SK-N-SH (cell line): ENCODE results near the gene FAM78A. TPM values are rescaled to one million over a fixed set of nuclear protein-coding genes. Genes with fewer than 3 reads are reported as not detected.
"Not testable (repeated sequence)": the region's sequence is repeated elsewhere in the genome, so short reads cannot be mapped to it uniquely, and the experiment has no call there.

Experiments
- CTCF ChIA-PET: fragments of 300-600, 350-600 bp; formaldehyde crosslinking; extraction: SDS; loops from one replicate; lab custom pipeline; 2021; lab: Yijun Ruan, JAX
- POLR2A ChIA-PET: fragments of 350-600 bp; sonication (Branson Sonifier 250); formaldehyde crosslinking; extraction: SDS; loops from one replicate; lab custom pipeline; 2020; ENCODE audit warnings: antibody characterized with exemption, inconsistent platforms; lab: Yijun Ruan, JAX
- DNase-seq: peaks from one replicate; pipeline ENCODE4 v3.0.0; 2012
- H2AFZ ChIP-seq: fragments of 200-600 bp; sonication (generic); 2 replicates; pipeline ENCODE4 v1.8.1; 2016; ENCODE audit warnings: antibody characterized with exemption, mild to moderate bottlenecking, low read depth
- H3F3A ChIP-seq: fragments of 200-600 bp; sonication (generic); replicated peaks from 2 replicates; pipeline ENCODE3; 2016; ENCODE audit warnings: antibody characterized with exemption, mild to moderate bottlenecking; ENCODE audit not compliant: insufficient read depth
- H3K27ac ChIP-seq, 2 experiments: fragments of 200-500 bp in 1 of 2; fragments of 200-600 bp in 1 of 2; sonication (Bioruptor generic) in 1 of 2; sonication (generic), shearing (Covaris generic) in 1 of 2; 2 replicates each; pipeline versions ENCODE4 v1.5.1 to v1.6.1; 2014 to 2016; ENCODE audit warnings: low read depth in 2 of 2, inconsistent platforms in 1 of 2, low read length in 1 of 2, mild to moderate bottlenecking in 1 of 2, mixed read lengths in 1 of 2
- H3K27me3 ChIP-seq: fragments of 200-600 bp; sonication (generic), shearing (Covaris generic); 2 replicates; pipeline ENCODE4 v1.6.1; 2016; ENCODE audit warnings: mixed run types; ENCODE audit not compliant: insufficient read depth
- H3K36me3 ChIP-seq, 2 experiments: fragments of 200-500 bp in 1 of 2; fragments of 200-600 bp in 1 of 2; sonication (Bioruptor generic) in 1 of 2; sonication (generic) in 1 of 2; replicated peaks in 1 of 2; 2 replicates each; pipeline versions ENCODE3 to v1.5.1; 2014 to 2016; ENCODE audit warnings: low read length in 1 of 2, mild to moderate bottlenecking in 1 of 2; ENCODE audit not compliant: insufficient read depth in 2 of 2, control insufficient read depth in 1 of 2
- H3K4me1 ChIP-seq, 2 experiments: fragments of 200-500 bp in 1 of 2; fragments of 200-600 bp in 1 of 2; sonication (Bioruptor generic) in 1 of 2; sonication (generic), shearing (Covaris generic) in 1 of 2; 2 replicates each; pipeline versions ENCODE4 v1.5.1 to v1.6.1; 2014 to 2016; ENCODE audit warnings: low read depth in 1 of 2, low read length in 1 of 2, mixed run types in 1 of 2; ENCODE audit not compliant: insufficient read depth in 2 of 2, control insufficient read depth in 1 of 2
- H3K4me2 ChIP-seq: fragments of 200-600 bp; sonication (generic), shearing (Covaris generic); 2 replicates; pipeline ENCODE4 v1.6.1; 2017; ENCODE audit warnings: mixed run types
- H3K4me3 ChIP-seq, 2 experiments: fragments of 200-500 bp in 1 of 2; fragments of 200-600 bp in 1 of 2; sonication (Bioruptor generic) in 1 of 2; sonication (generic), shearing (Covaris generic) in 1 of 2; 2 replicates each; pipeline versions ENCODE4 v1.5.1 to v1.8.1; 2014 to 2016; ENCODE audit warnings: low read depth in 2 of 2, inconsistent platforms in 1 of 2, low read length in 1 of 2, mild to moderate bottlenecking in 1 of 2, mixed read lengths in 1 of 2, moderate library complexity in 1 of 2
- H3K79me2 ChIP-seq: fragments of 200-600 bp; sonication (generic); 2 replicates; pipeline ENCODE4 v1.8.1; 2017; ENCODE audit warnings: mild to moderate bottlenecking; ENCODE audit not compliant: insufficient read depth
- H3K9ac ChIP-seq: fragments of 200-600 bp; sonication (generic); 2 replicates; pipeline ENCODE4 v1.6.1; 2017; ENCODE audit warnings: mixed run types
- H3K9me2 ChIP-seq: fragments of 200-600 bp; sonication (generic); 2 replicates; pipeline ENCODE4 v1.6.1; 2017; ENCODE audit warnings: mixed run types
- H3K9me3 ChIP-seq: fragments of 200-600 bp; sonication (generic); 2 replicates; pipeline ENCODE4 v1.6.1; 2017; ENCODE audit warnings: mixed run types, mild to moderate bottlenecking, moderate library complexity
- H4K20me1 ChIP-seq: fragments of 200-600 bp; sonication (generic); 2 replicates; pipeline ENCODE4 v1.6.1; 2017; ENCODE audit warnings: mild to moderate bottlenecking, mixed run types; ENCODE audit not compliant: insufficient read depth
- CHD2 ChIP-seq: fragments of 150-350 bp; IDR thresholded peaks from 2 replicates; pipeline ENCODE4 v1.6.1; 2018; ENCODE audit warnings: low read length; ENCODE audit not compliant: partially characterized antibody
- GABPA ChIP-seq: IDR thresholded peaks from 2 replicates; pipeline ENCODE4 v1.4.0; 2012; ENCODE audit warnings: low read depth, mild to moderate bottlenecking
- GATA2 ChIP-seq: sonication (generic); formaldehyde crosslinking; IDR thresholded peaks from 2 replicates; pipeline ENCODE4 v1.5.0; 2020; ENCODE audit warnings: mild to moderate bottlenecking, missing genetic modification reagents
- RXRA ChIP-seq: IDR thresholded peaks from 2 replicates; pipeline ENCODE4 v1.4.0; 2012; ENCODE audit warnings: low read depth, mild to moderate bottlenecking, borderline replicate concordance
- SIN3A ChIP-seq: IDR thresholded peaks from 2 replicates; pipeline ENCODE4 v1.6.1; 2012; ENCODE audit warnings: low read depth, mild to moderate bottlenecking, low read length, moderate library complexity, borderline replicate concordance
- TAF1 ChIP-seq: IDR thresholded peaks from 2 replicates; pipeline ENCODE4 v1.6.1; 2012; ENCODE audit warnings: low read depth, mild to moderate bottlenecking, low read length, moderate library complexity, borderline replicate concordance
- TCF12 ChIP-seq: IDR thresholded peaks from 2 replicates; pipeline ENCODE4 v1.4.0; 2012
- YY1 ChIP-seq: IDR thresholded peaks from 2 replicates; pipeline ENCODE4 v1.4.0; 2012; ENCODE audit warnings: low read depth, mild to moderate bottlenecking
- WGBS: methylation state at CpG from one replicate; pipeline ENCODE4 v1.1.6; 2017; ENCODE audit warnings: low lambda C conversion rate; 5-methylcytosine and 5-hydroxymethylcytosine counted together
- polyA plus RNA-seq, 3 experiments: library from polyadenylated mRNA; depleted of rRNA; stranded (reverse); fragments of >200 nt; gene quantifications; 2 replicates each; pipeline ENCODE4 v1.2.3, GENCODE V29; 2012
- TF ChIP-seq, protein P1 (sequence below): fragments of 150-350 bp; IDR thresholded peaks from 2 replicates; pipeline ENCODE4 v1.6.1; 2017; ENCODE audit warnings: antibody characterized with exemption, low read length, low read depth, borderline replicate concordance
- TF ChIP-seq, protein P2 (sequence below): fragments of 150-350 bp; IDR thresholded peaks from 2 replicates; pipeline ENCODE4 v1.6.1; 2016; ENCODE audit warnings: mild to moderate bottlenecking, low read depth, low read length
- TF ChIP-seq, protein P3 (sequence below): IDR thresholded peaks from 2 replicates; pipeline ENCODE4; 2012

FAM78A gene
- polyA plus RNA-seq, 1 of the 3 experiments (the other 2 are of a cell fraction), result 1.0 TPM

DNA sequence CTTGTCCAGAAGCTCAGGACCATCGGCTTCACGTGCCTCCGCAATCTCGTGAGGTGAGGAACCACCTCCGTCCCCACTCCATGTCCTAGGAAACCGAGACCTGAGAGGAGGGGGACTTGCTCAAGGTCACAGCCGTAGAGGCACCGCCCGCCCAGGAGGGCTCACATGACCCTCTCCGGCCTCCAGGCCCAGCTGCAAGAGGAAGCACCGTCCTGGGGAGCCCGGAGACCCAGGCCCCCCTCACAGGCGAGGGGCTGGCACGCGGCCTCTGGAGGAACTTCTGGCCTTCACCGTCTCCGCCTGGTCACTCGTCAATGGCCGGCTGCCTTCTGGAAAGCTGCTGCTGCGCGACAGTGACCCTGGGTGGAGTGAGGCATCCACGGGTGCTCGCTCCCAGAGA, 24.2 kb downstream of the FAM78A start (continued):
- TF ChIP-seq RXRA, result no peak
- TF ChIP-seq SIN3A, result no peak

DNA sequence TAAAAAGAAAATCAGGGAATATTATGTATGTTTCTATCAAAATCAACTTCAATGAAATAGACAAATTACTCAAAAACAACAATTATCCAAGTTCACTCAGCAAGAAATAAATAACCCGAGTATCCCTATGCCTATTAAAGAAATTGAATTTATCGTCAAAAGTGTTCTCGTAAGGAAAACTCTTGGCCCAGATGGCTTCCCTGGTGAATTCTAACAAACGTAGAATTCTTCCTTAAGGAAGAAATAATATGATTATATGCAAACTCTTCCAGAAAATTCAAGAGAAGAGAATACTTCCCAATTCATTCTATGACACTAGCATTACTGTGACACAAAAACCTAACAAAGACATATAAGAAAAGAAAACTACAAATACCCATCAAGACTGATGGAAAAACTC, 29.7 kb downstream of the FAM78A start:
- Histone ChIP-seq H3K9ac (no peak overlapping the region), H3K4me1 (no peaks in the 10 kb centered on the region), H3F3A (no peaks in the 10 kb centered on the region), H3K9me2 (no peaks in the 10 kb centered on the region), H3K4me2 (no peak overlapping the region), H3K9me3 (no peaks in the 10 kb centered on the region), H3K4me3 (no peak overlapping the region), H2AFZ (no peak overlapping the region), H3K79me2 (no peaks in the 10 kb centered on the region), H3K36me3 (no peaks in the 10 kb centered on the region), H3K27ac (no peak overlapping the region), H4K20me1 (no peaks in the 10 kb centered on the region), H3K27me3 (no peaks in the 10 kb centered on the region)
- WGBS, result 76% methylated on average over 4 of the region's 4 CpGs
- TF ChIP-seq, protein P1, sequence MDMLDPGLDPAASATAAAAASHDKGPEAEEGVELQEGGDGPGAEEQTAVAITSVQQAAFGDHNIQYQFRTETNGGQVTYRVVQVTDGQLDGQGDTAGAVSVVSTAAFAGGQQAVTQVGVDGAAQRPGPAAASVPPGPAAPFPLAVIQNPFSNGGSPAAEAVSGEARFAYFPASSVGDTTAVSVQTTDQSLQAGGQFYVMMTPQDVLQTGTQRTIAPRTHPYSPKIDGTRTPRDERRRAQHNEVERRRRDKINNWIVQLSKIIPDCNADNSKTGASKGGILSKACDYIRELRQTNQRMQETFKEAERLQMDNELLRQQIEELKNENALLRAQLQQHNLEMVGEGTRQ, result no peak
- TF ChIP-seq GABPA (no peak), YY1 (no peak), TCF12 (no peak), CHD2 (no peak), GATA2 (CRISPR knock-in tag) (no peak), TAF1 (no peak)
- TF ChIP-seq, protein P2, sequence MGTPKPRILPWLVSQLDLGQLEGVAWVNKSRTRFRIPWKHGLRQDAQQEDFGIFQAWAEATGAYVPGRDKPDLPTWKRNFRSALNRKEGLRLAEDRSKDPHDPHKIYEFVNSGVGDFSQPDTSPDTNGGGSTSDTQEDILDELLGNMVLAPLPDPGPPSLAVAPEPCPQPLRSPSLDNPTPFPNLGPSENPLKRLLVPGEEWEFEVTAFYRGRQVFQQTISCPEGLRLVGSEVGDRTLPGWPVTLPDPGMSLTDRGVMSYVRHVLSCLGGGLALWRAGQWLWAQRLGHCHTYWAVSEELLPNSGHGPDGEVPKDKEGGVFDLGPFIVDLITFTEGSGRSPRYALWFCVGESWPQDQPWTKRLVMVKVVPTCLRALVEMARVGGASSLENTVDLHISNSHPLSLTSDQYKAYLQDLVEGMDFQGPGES, result no peak
- TF ChIP-seq, protein P3, sequence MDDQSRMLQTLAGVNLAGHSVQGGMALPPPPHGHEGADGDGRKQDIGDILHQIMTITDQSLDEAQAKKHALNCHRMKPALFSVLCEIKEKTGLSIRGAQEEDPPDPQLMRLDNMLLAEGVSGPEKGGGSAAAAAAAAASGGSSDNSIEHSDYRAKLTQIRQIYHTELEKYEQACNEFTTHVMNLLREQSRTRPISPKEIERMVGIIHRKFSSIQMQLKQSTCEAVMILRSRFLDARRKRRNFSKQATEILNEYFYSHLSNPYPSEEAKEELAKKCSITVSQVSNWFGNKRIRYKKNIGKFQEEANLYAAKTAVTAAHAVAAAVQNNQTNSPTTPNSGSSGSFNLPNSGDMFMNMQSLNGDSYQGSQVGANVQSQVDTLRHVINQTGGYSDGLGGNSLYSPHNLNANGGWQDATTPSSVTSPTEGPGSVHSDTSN, result no peak
- no peak for DNase-seq
- POLR2A ChIA-PET, result no interaction called here
- CTCF ChIA-PET, result interaction anchor here (2.3 kb wide), 1 partner anchor 90 kb away, joined by 6 read pairs; no protein-coding TSS in a partner anchor

DNA sequence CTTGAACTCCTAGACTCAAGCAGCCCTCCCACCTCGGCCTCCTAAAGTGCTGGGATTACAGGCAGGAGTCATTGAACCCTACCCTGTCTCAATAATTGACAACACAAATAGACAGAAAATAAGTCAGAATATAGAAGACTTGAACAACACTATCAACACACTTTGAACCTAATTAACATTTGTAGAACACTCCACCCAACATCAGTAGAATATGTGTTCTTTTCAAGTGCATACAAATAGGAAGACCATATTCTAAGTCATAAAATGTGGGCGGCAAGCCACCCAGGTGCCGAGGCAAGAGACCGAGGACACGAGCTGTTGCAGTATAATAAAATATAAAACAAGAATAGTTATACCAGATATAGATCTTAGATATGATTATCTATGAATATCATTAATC, 32.0 kb downstream of the FAM78A start:
- H3K27ac ChIP-seq, H4K20me1 ChIP-seq, H3K9me2 ChIP-seq, H3K4me1 ChIP-seq, H3K4me3 ChIP-seq, H3K36me3 ChIP-seq, H3K79me2 ChIP-seq, H3K9ac ChIP-seq, H3K27me3 ChIP-seq, H3K9me3 ChIP-seq, H2AFZ ChIP-seq, H3F3A ChIP-seq, POLR2A ChIA-PET, DNase-seq, H3K4me2 ChIP-seq: not testable (repeated sequence)
- CTCF ChIA-PET, result interaction anchor here (2.3 kb wide), 1 partner anchor 92 kb away, joined by 6 read pairs; no protein-coding TSS in a partner anchor
- 84% methylated on average over 5 of the region's 5 CpGs for WGBS
